Right ventricle myocardium superior (tissue), 1 donor: ENCODE measurements around the gene SFTPB. TPM values are rescaled to one million over a fixed set of nuclear protein-coding genes. Genes with fewer than 3 reads are reported as not detected.
"Not testable (repeated sequence)": the region's sequence is repeated elsewhere in the genome, so short reads cannot be mapped to it uniquely, and the experiment has no call there.

Experiments used
- ATAC-seq: fragments of 200-7000 bp; cut with Tn5 transposase; one replicate; pipeline ENCODE4 v1.9.1; 2020; ENCODE audit warnings: mild to moderate bottlenecking; ENCODE audit not compliant: poor library complexity
- DNase-seq: peaks from one replicate; pipeline ENCODE4 v3.0.0-alpha.2; 2020
- intact Hi-C: fragments of 100-400 bp; cut with DNase I; formaldehyde crosslinking; loops from one replicate; pipeline ENCODE4 v1.11.2; 2022
- long read RNA-seq: library from polyadenylated mRNA; unstranded; transcript quantifications from one replicate; pipeline ENCODE4 v2.0.0, GENCODE V29; 2021
- total RNA-seq: library from RNA; stranded (reverse); fragmentation: NEBNext Ultra II Directional; extraction: Animal tissue kit (Norgen Biotek cat#: 25700); gene quantifications from one replicate; pipeline ENCODE4 v1.2.1, GENCODE V29; 2021
- donor health status: DM: no; HTN: yes; CAD: no; lungs with severe emphysema.

SFTPB gene
- total RNA-seq: 0.46 TPM
- long read RNA-seq: 0 reads

DNA sequence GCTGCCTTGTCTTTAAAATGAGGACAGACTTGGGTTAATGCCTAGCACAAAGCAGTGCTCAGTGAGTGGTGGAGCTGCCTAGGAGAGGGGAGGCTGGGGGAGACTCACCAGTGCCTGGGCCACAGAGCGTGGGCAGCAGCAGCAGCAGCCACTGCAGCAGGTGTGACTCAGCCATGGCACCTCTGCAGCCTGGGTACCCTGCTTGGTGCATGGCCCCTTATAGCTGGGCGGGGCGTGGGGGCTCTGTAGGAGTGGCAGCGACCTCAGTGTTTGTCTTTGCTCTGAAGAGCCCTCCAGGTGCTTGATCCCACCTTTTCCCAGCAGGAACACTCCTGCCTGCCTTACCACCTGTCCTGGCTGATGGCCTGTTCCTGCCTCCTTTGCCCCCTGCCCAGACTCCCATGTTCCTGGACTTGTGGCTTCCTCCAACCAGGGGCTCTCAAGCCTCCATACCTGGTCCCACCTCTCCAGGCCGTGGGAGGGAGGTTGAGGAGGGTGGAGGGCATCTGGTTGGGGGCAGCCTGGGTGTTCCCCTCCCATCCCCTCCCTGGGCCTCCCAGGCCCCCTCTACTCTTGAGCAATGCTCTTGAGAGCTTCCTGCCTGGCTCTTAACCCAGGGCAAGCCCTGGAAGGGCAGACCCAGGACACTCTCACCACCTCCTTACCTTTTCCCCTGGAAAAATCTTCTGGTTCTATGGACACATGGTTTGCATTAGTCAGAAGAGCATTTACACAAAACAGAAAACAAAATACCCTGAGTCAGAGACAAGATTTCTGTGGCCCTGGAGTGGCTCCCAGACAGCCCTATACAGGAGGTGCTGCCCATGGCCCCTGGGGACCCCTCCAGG lies at the start of gene SFTPB:
SFTPB (minus strand) TSS at position 191 of the 848 bp plus-strand sequence; CDS start at position 175, 16 bp downstream.
- no peak for ATAC-seq
- no peak for DNase-seq
- intact Hi-C loops: no loop called here

DNA sequence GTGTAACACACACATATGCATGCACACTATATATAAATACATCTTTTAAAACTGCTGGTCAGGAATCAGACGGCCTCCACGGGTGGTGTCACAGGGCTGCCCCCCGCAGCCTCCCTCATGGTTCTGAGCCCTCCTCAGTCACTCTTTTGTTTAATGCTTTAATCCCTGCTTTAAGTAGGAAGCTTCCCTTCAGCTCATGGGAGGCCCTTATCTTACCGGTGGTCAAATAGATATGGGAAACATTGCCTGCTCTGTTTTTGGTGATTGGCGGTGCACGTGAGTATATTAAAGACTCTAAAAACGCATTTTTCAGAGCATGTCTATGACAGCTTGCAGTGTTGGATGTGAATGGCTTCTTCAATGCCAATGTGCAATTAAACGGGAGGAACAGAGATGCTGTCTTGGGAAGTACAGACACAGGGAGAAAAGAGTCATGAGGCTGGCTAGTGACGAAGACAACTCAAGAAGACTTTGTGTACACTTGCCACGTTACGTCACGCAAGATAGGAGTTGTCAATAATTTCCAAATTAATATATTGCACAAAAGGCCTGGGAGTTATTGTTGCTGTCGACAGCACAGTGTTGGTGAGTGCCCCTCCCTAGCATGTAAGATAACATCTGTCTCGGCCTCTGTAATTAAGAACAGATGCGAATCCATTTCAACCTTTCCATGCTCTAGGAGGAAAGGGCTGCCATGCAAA lies 49.5 kb upstream of the SFTPB start:
- ATAC-seq (no peak), DNase-seq (no peak)
- intact Hi-C loops: no loop called here

DNA sequence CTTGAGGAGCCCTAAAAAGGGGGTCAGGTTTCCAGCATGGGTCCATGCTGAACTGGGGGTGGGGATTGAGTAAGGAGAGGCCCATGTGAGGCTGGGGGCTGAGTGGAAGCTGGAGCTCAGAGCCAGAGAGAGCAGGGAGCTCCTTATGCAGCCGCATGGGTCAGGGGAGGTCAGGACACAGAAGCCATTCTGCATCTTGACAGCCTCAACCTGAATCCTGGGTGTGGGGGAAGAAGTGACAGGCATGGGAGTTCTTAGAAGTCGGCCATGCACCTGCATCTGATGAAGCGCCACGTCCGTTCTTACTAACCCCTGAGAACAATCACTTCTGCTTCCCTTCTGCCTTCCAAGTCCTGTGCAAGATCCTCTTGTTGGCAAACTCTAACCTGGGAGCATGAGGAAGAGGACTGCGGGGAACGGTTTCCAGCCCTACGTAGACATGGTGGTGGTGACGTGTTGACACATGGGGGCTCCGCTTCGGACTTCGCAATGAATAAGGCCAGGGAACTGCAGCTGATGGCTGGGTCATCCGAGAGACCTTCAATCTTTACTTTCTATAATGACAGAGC lies 48.4 kb upstream of the SFTPB start:
- intact Hi-C loops: no loop called here
- DNase-seq (no peak), ATAC-seq (no peak)

- ATAC-seq (no peak), DNase-seq (no peak)
- intact Hi-C loops: no loop called here
These were observed 46.8 kb upstream of the SFTPB start for GRCh38 chr2:85714841-85715240.

GRCh38 chr2:85714421-85714820 lies 46.4 kb upstream of the SFTPB start:
- intact Hi-C loops, DNase-seq, ATAC-seq: not testable (repeated sequence)

- intact Hi-C loops: no loop called here
- DNase-seq (no peak), ATAC-seq (peak; percentile 61)
These were observed 45.8 kb upstream of the SFTPB start for GRCh38 chr2:85713836-85714235.

DNA sequence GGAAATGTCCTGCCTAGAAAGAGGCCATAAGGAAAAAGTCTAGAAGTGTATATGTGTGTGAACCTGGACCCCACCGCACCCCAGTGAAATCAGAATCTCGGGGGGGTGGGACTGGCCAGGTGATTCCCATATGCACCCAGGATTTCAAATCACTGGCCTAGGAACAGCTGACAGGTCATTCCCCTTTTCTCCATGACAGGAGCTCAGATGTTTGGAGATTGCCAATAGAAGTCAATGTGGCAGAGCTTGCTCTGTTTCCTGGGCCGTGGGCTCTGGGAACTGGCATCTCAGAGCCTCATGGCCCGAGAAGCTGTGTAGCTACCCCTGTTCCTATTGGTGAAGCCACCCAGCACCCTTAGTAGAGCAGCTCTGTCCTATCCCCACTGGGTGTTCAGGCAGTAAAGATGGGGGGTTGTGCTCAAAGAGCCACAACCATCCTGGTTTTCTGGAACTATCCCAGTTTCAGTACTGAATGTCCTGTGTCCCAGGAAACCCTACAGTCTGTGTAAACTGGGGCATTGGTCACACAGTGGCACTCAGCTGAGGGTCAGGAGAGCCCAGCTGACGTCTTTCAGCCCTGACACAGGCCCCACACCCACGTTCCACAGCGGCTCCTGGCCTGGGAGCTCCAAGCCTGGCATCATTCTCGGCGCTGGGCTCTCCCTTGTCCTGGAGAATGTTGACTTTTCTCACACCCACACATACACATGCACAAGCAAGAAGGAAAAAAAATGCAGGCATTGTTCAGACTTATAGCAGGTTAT lies 45.0 kb upstream of the SFTPB start:
- peak; percentile 83 for ATAC-seq
- DNase-seq: peak; percentile 78
- intact Hi-C loops: no loop called here

DNA sequence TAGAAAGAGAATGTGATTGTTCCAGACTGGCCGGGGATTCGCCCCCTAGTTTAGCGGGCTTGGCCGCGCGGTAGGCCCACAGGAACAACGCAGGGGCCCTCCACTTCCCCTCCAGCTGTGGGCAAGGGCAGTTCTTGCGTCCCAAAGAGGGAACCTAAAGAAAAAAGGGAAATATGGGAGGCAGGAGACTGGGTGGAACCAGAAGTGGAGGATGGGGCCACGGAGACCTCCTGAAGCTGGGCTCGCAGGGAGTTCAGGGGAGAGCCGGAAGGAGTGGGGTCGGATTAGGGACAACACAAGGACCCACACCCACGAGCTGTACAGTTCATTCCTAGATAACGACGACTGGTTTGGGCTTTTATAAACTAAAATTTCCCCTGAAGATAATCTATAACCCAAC lies 44.3 kb upstream of the SFTPB start:
- intact Hi-C loops: no loop called here
- peak; percentile 61 for DNase-seq
- peak; percentile 9 for ATAC-seq

DNA sequence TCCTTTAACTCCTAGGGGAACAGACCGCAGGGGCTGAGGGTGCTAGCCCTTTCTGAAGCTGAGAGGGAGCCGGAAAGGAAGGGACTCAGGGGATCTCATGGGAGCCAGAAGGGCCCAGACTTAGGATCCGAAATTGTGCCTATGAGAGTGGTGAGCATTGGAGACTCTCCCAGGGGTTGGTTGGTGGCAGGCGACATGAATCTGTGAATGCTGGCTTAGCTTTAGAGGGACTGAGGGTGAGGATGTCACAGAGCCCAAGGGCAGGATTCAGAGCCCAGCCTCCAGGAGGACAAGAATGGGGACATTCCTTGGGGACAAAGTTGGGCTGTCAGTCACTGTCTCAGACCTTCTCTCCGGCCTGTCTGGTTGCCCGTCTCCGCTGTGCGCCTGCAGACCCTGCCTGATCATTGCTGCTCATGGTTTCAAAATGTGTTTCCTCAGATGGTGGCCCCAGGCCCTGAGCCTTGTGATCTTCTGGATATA lies 43.6 kb upstream of the SFTPB start:
- intact Hi-C loops: no loop called here
- no peak for DNase-seq
- no peak for ATAC-seq

GRCh38 chr2:85710687-85711577 lies 42.9 kb upstream of the SFTPB start:
- ATAC-seq: peak; percentile 3
- intact Hi-C loops: no loop called here

DNA sequence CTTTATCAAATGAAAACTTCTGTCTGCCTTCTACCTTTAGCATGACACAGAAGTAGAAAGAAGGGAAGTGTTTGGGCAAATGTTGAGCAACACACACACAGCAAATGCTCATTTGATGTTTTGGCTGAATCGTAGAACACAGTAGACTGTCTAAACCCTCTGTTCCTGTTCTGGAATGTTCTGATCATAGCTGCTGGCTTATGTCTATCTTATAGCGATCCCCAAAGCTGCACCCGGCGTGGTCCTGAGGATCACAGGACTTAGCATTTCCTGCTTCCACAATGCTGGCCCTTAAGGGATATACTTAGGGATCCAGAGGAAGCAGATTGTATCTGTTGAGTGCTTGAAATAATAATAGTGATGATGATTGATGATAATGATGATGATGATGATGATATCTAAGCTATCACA lies 41.4 kb upstream of the SFTPB start:
- intact Hi-C loops: loop anchor here (5.0 kb wide), 1 partner anchor 72 kb away; no protein-coding TSS in a partner anchor
- DNase-seq (no peak), ATAC-seq (no peak)

More at GRCh38 chr2:85710687-85711577, 42.9 kb upstream of the SFTPB start:
- peak; percentile 70 for DNase-seq

DNA sequence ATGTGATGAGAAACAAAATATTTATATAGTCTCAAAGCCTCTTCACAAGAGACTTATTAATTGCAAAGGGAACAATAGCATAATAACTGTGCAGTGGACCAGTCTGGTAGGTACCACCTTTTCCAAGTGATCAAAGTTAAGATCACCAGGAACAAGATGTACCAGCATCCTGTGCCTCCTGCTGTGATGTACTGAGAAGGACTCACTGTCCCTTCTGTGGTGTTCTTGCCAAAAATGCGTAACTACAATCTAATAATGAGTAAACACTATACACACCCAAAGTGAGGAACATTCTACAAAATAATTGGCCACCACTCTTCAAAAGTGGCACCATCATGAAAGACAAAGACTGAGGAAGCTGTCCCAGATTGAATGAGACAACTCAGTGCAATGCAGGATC lies 40.6 kb upstream of the SFTPB start:
- no peak for ATAC-seq
- DNase-seq: no peak
- intact Hi-C loops: loop anchor here (5.0 kb wide), 1 partner anchor 71 kb away; no protein-coding TSS in a partner anchor

GRCh38 chr2:85707304-85707703 lies 39.3 kb upstream of the SFTPB start:
- intact Hi-C loops: loop anchor here (5.0 kb wide), 1 partner anchor 70 kb away; no protein-coding TSS in a partner anchor
- DNase-seq: no peak
- peak; percentile 57 for ATAC-seq

- ATAC-seq: no peak
These were observed 38.7 kb upstream of the SFTPB start for GRCh38 chr2:85706599-85707296.

GRCh38 chr2:85706063-85706462 lies 38.1 kb upstream of the SFTPB start:
- no peak for DNase-seq
- no peak for ATAC-seq
- intact Hi-C loops: loop anchor here (5.0 kb wide), 1 partner anchor 69 kb away; no protein-coding TSS in a partner anchor

More at GRCh38 chr2:85706599-85707296, 38.7 kb upstream of the SFTPB start:
- intact Hi-C loops: loop anchor here (5.0 kb wide), 1 partner anchor 69 kb away; no protein-coding TSS in a partner anchor
- peak; percentile 55 for DNase-seq

- intact Hi-C loops: loop anchor here (5.0 kb wide), 1 partner anchor 68 kb away; no protein-coding TSS in a partner anchor
- DNase-seq (no peak), ATAC-seq (peak; percentile 71)
These were observed 37.7 kb upstream of the SFTPB start for GRCh38 chr2:85705680-85706039.
